K562 (cell line): ENCODE data around the gene STK32C. TPM values are rescaled to one million over a fixed set of nuclear protein-coding genes. Genes with fewer than 3 reads are reported as not detected.

Experiments
- BRCA1 ChIP-seq, 2 experiments: fragments of 450-650 bp in 1 of 2; sonication (generic) in 1 of 2; formaldehyde crosslinking in 1 of 2; IDR thresholded peaks; 2 replicates each; pipeline versions ENCODE4 v1.5.0 to v1.6.1; 2017 to 2020; ENCODE audit warnings: mild to moderate bottlenecking in 1 of 2, missing genetic modification reagents in 1 of 2
- CHD2 ChIP-seq: IDR thresholded peaks from 2 replicates; pipeline ENCODE4 v1.6.1; 2011; ENCODE audit warnings: low read depth, low read length
- CREB3L1 ChIP-seq: fragments of 450-650 bp; IDR thresholded peaks from 2 replicates; pipeline ENCODE4 v1.6.1; 2014; ENCODE audit warnings: low read depth, mild to moderate bottlenecking, moderate library complexity, borderline replicate concordance
- HMG20A ChIP-seq: fragments of 450-650 bp; formaldehyde crosslinking; conservative IDR thresholded peaks from 2 replicates; pipeline ENCODE4 v1.4.0; 2020; ENCODE audit warnings: mild to moderate bottlenecking, mixed read lengths
- HSF4 ChIP-seq: fragments of 250-450 bp; sonication (Bioruptor Pico); IDR thresholded peaks from 2 replicates; pipeline ENCODE4 v2.1.2; 2022; ENCODE audit warnings: mild to moderate bottlenecking, moderate library complexity, borderline replicate concordance
- MCM3 ChIP-seq: fragments of 450-650 bp; IDR thresholded peaks from 2 replicates; pipeline ENCODE4 v1.6.1; 2016
- MLLT1 ChIP-seq, 2 experiments: fragments of 450-650 bp; IDR thresholded peaks; 2 replicates each; pipeline ENCODE4 v1.6.1; 2016
- ZBTB26 ChIP-seq: fragments of 450-650 bp; formaldehyde crosslinking; IDR thresholded peaks from 2 replicates; pipeline ENCODE4 v1.4.0; 2022; ENCODE audit warnings: missing genetic modification characterization
- ZNF717 ChIP-seq: fragments of 250-450 bp; sonication (Bioruptor Pico); IDR thresholded peaks from 2 replicates; pipeline ENCODE4 v1.5.0; 2021
- polyA plus RNA-seq, 8 experiments: library from polyadenylated mRNA; depleted of rRNA in 4 of 8; stranded (reverse) in 5 of 8; unstranded in 3 of 8; fragments of >200 nt; fragmentation: Nextera tagmentation in 2 of 8; fragmentation: Illumina TruSeq in 1 of 8; extraction: Ambion mirVana in 2 of 8; extraction: Trizol in 1 of 8; gene quantifications; 2 replicates each; pipeline versions ENCODE4 v1.2.1 to v1.2.3, GENCODE V29; 2011 to 2014; ENCODE audit warnings: inconsistent platforms in 1 of 8, missing spikeins in 1 of 8
- total RNA-seq, 7 experiments: library from RNA; depleted of rRNA in 6 of 7; stranded (reverse); fragments of >200 nt in 6 of 7; fragmentation: Illumina TruSeq in 2 of 7; extraction: Trizol in 2 of 7; gene quantifications; 2 replicates each; pipeline versions ENCODE4 v1.2.1 to v1.2.3, GENCODE V29; 2011 to 2021; ENCODE audit warnings: low replicate concordance in 1 of 7

STK32C gene
- total and polyA plus RNA-seq, 9 of the 15 experiments (the other 6 are each of a cell fraction or from before 2014, with no cell fraction given) = 1.5 to 20.9 (median 6.5) TPM

GRCh38 chr10:132238371-132239125 is 69.2 kb downstream of the STK32C start (continued):
- TF ChIP-seq BRCA1 (IDR thresholded peaks at IDR 0.05) = no peak
- TF ChIP-seq BRCA1 (CRISPR knock-in tag; IDR thresholded peaks at IDR 0.05) = no peak
- TF ChIP-seq MLLT1 (IDR thresholded peaks at IDR 0.05) = no peak
- TF ChIP-seq CHD2 = no peak
- TF ChIP-seq CREB3L1 = no peak
- no peak for TF ChIP-seq ZBTB26
- no peak for TF ChIP-seq HMG20A (CRISPR knock-in tag)
- TF ChIP-seq MCM3 = no peak
- no peak for TF ChIP-seq ZNF717 (CRISPR knock-in tag)
- no peak for TF ChIP-seq HSF4 (CRISPR knock-in tag)
- TF ChIP-seq, all 486 proteins: peak for 0
